H1 (cell line): ENCODE data around the gene CRY1. TPM values are rescaled to one million over a fixed set of nuclear protein-coding genes. Genes with fewer than 3 reads are reported as not detected.

Source experiments
- CTCF ChIA-PET: fragments of 300-600 bp; sonication (Branson Sonifier 250); formaldehyde crosslinking; loops from one replicate; lab custom pipeline; 2021; ENCODE audit not compliant: partially characterized antibody; lab: Charles Lee
- POLR2A ChIA-PET: fragments of 300-600 bp; sonication (Branson Sonifier 250); formaldehyde crosslinking; loops from one replicate; lab custom pipeline; 2021; ENCODE audit warnings: inconsistent platforms; ENCODE audit not compliant: partially characterized antibody; lab: Charles Lee
- DNase-seq, 2 experiments: peaks; one replicate each; pipeline versions ENCODE4 v3.0.0 to v3.0.0-alpha.2; 2010 to 2022; ENCODE audit warnings: low spot score in 2 of 2, low read depth in 1 of 2, mixed read lengths in 1 of 2
- FAIRE-seq: peaks from 2 replicates; lab custom pipeline; 2011; peaks lifted over from hg19 to GRCh38; lab: Jason Lieb, UNC
- H2AFZ ChIP-seq: 2 replicates; pipeline ENCODE4 v1.8.1; 2012; ENCODE audit warnings: low read length, inconsistent platforms
- H2AK5ac ChIP-seq: 2 replicates; pipeline ENCODE4 v1.6.1; 2013; ENCODE audit warnings: low read depth, low read length
- H2BK120ac ChIP-seq: replicated peaks from 2 replicates; pipeline ENCODE3; 2013; ENCODE audit warnings: low read depth, low read length, inconsistent platforms
- H2BK12ac ChIP-seq: 2 replicates; pipeline ENCODE4 v1.6.1; 2013; ENCODE audit warnings: low read depth, low read length
- H2BK15ac ChIP-seq: 2 replicates; pipeline ENCODE4 v1.6.1; 2013; ENCODE audit warnings: low read length
- H2BK20ac ChIP-seq: 2 replicates; pipeline ENCODE4 v1.6.1; 2013; ENCODE audit warnings: low read length
- H2BK5ac ChIP-seq: 2 replicates; pipeline ENCODE4 v1.6.1; 2013; ENCODE audit warnings: low read depth, low read length
- H3K14ac ChIP-seq: 2 replicates; pipeline ENCODE4 v1.6.1; 2013; ENCODE audit warnings: inconsistent platforms; ENCODE audit not compliant: insufficient read length
- H3K18ac ChIP-seq: 2 replicates; pipeline ENCODE4 v1.6.1; 2013; ENCODE audit warnings: low read length; ENCODE audit errors: extremely low read depth
- H3K23ac ChIP-seq: 2 replicates; pipeline ENCODE4 v1.6.1; 2013; ENCODE audit warnings: inconsistent platforms; ENCODE audit not compliant: insufficient read length
- H3K23me2 ChIP-seq: 2 replicates; pipeline ENCODE4 v1.6.1; 2013; ENCODE audit warnings: low read depth, low read length
- H3K27ac ChIP-seq: 2 replicates; pipeline ENCODE4 v1.6.1; 2011; ENCODE audit warnings: low read depth, low read length, inconsistent platforms
- H3K27me3 ChIP-seq, 4 experiments: replicated peaks in 1 of 4; 1 replicate in 1 of 4; 2 replicates in 3 of 4; pipeline versions ENCODE4 v1.6.1 to v1.8.1; 2011 to 2013; ENCODE audit warnings: low read length in 3 of 4, mild to moderate bottlenecking in 3 of 4, inconsistent platforms in 2 of 4, mixed read lengths in 2 of 4, moderate library complexity in 1 of 4; ENCODE audit not compliant: control insufficient read depth in 3 of 4, insufficient read depth in 3 of 4; ENCODE audit errors: extremely low read depth in 1 of 4
- H3K36me3 ChIP-seq, 4 experiments: 2 replicates each; pipeline versions ENCODE4 v1.6.1 to v1.8.1; 2011 to 2013; ENCODE audit warnings: mild to moderate bottlenecking in 4 of 4, low read length in 3 of 4, moderate library complexity in 2 of 4, control low read depth in 1 of 4, inconsistent platforms in 1 of 4; ENCODE audit not compliant: insufficient read depth in 4 of 4, control insufficient read depth in 2 of 4
- H3K4ac ChIP-seq: replicated peaks from 2 replicates; pipeline ENCODE3; 2013; ENCODE audit warnings: low read length, low read depth, mixed read lengths, inconsistent platforms; ENCODE audit not compliant: insufficient read length
- H3K4me1 ChIP-seq, 4 experiments: replicated peaks in 1 of 4; 1 replicate in 1 of 4; 2 replicates in 3 of 4; pipeline versions ENCODE4 v1.6.1 to v1.8.1; 2011 to 2013; ENCODE audit warnings: low read length in 3 of 4, inconsistent platforms in 2 of 4, mixed read lengths in 1 of 4; ENCODE audit not compliant: insufficient read depth in 4 of 4, control insufficient read depth in 3 of 4
- H3K4me2 ChIP-seq, 2 experiments: 2 replicates each; pipeline versions ENCODE4 v1.6.1 to v1.8.1; 2011 to 2013; ENCODE audit warnings: low read depth in 2 of 2, low read length in 2 of 2, control low read depth in 1 of 2, inconsistent platforms in 1 of 2, mild to moderate bottlenecking in 1 of 2; ENCODE audit not compliant: insufficient read depth in 1 of 2
- H3K4me3 ChIP-seq, 4 experiments: fragments of 200-600, 300-600 bp in 1 of 4; sonication (generic), shearing (Covaris generic), sonication (Bioruptor Twin) in 1 of 4; 2 replicates each; pipeline versions ENCODE4 v1.5.1 to v1.8.1; 2011 to 2016; ENCODE audit warnings: low read length in 4 of 4, low read depth in 3 of 4, control low read depth in 2 of 4, inconsistent platforms in 2 of 4, mild to moderate bottlenecking in 2 of 4, mixed read lengths in 1 of 4, moderate library complexity in 1 of 4; ENCODE audit not compliant: insufficient read depth in 2 of 4; ENCODE audit errors: extremely low read depth in 1 of 4
- H3K56ac ChIP-seq: replicated peaks from 2 replicates; pipeline ENCODE3; 2013; ENCODE audit warnings: low read depth, mild to moderate bottlenecking, mixed read lengths, low read length, inconsistent platforms; ENCODE audit not compliant: insufficient read length
- H3K79me1 ChIP-seq: 2 replicates; pipeline ENCODE4 v1.6.1; 2013; ENCODE audit warnings: low read depth, low read length, control low read depth
- H3K79me2 ChIP-seq, 2 experiments: 2 replicates each; pipeline versions ENCODE4 v1.6.1 to v1.8.1; 2012 to 2013; ENCODE audit warnings: low read length in 2 of 2, mild to moderate bottlenecking in 2 of 2, inconsistent platforms in 1 of 2; ENCODE audit not compliant: insufficient read depth in 2 of 2, control insufficient read depth in 1 of 2
- H3K9ac ChIP-seq, 4 experiments: replicated peaks in 1 of 4; 1 replicate in 1 of 4; 2 replicates in 3 of 4; pipeline versions ENCODE4 v1.6.1 to v1.8.1; 2011 to 2013; ENCODE audit warnings: low read depth in 3 of 4, low read length in 3 of 4, control low read depth in 2 of 4, mild to moderate bottlenecking in 2 of 4, moderate library complexity in 2 of 4, inconsistent platforms in 1 of 4; ENCODE audit errors: extremely low read depth in 1 of 4
- H3K9me3 ChIP-seq, 2 experiments: 2 replicates each; pipeline versions ENCODE4 v1.6.1 to v1.8.1; 2012 to 2013; ENCODE audit warnings: mild to moderate bottlenecking in 2 of 2, moderate library complexity in 2 of 2, control low read depth in 1 of 2, inconsistent platforms in 1 of 2, low read depth in 1 of 2, low read length in 1 of 2, mixed read lengths in 1 of 2; ENCODE audit not compliant: insufficient read depth in 2 of 2
- H4K20me1 ChIP-seq, 2 experiments: replicated peaks in 1 of 2; 2 replicates each; pipeline versions ENCODE3 to v1.8.1; 2011 to 2013; ENCODE audit warnings: inconsistent platforms in 2 of 2, low read length in 2 of 2, mild to moderate bottlenecking in 1 of 2; ENCODE audit not compliant: insufficient read depth in 2 of 2, control insufficient read depth in 1 of 2
- H4K5ac ChIP-seq: 2 replicates; pipeline ENCODE4 v1.6.1; 2013; ENCODE audit warnings: low read length, low read depth, mixed read lengths, inconsistent platforms; ENCODE audit not compliant: insufficient read length
- H4K8ac ChIP-seq: 2 replicates; pipeline ENCODE4 v1.8.0; 2013; ENCODE audit warnings: mild to moderate bottlenecking, moderate library complexity, low read length, inconsistent platforms; ENCODE audit not compliant: insufficient read depth; ENCODE audit errors: extremely low read depth
- H4K91ac ChIP-seq: replicated peaks from 2 replicates; pipeline ENCODE3; 2013; ENCODE audit warnings: low read length, mixed read lengths, inconsistent platforms; ENCODE audit not compliant: insufficient read length
- BACH1 ChIP-seq: IDR thresholded peaks from 2 replicates; pipeline ENCODE4 v1.6.1; 2012; ENCODE audit warnings: low read length, improper control_type of control experiment
- BRCA1 ChIP-seq: IDR thresholded peaks from 2 replicates; pipeline ENCODE4 v1.6.1; 2012; ENCODE audit warnings: low read depth, low read length, improper control_type of control experiment
- EGR1 ChIP-seq: IDR thresholded peaks from 2 replicates; pipeline ENCODE4 v1.6.1; 2011; ENCODE audit warnings: low read depth, low read length, borderline replicate concordance
- EP300 ChIP-seq, 2 experiments: IDR thresholded peaks; 1 replicate in 1 of 2; 2 replicates in 1 of 2; pipeline ENCODE4 v1.6.1; 2011 to 2012; ENCODE audit warnings: low read depth in 2 of 2, low read length in 2 of 2, mild to moderate bottlenecking in 2 of 2, borderline replicate concordance in 1 of 2, inconsistent platforms in 1 of 2, moderate library complexity in 1 of 2
- HDAC2 ChIP-seq, 2 experiments: fragments of 300-600 bp in 1 of 2; sonication (generic) in 1 of 2; IDR thresholded peaks; 2 replicates each; pipeline ENCODE4 v1.6.1; 2011 to 2012; ENCODE audit warnings: low read depth in 2 of 2, low read length in 2 of 2, mild to moderate bottlenecking in 2 of 2, moderate library complexity in 2 of 2, borderline replicate concordance in 1 of 2, inconsistent platforms in 1 of 2
- KDM5A ChIP-seq: fragments of 200-600 bp; IDR thresholded peaks from 2 replicates; pipeline ENCODE4 v1.7.1; 2012; ENCODE audit warnings: mild to moderate bottlenecking, low read length, inconsistent platforms, mixed read lengths
- MAX ChIP-seq: IDR thresholded peaks from 2 replicates; pipeline ENCODE4 v1.6.1; 2012; ENCODE audit warnings: inconsistent platforms
- POLR2A ChIP-seq, 2 experiments: IDR thresholded peaks; 1 replicate in 1 of 2; 2 replicates in 1 of 2; pipeline ENCODE4 v1.6.1; 2011; ENCODE audit warnings: low read depth in 2 of 2, low read length in 2 of 2, mild to moderate bottlenecking in 2 of 2; ENCODE audit errors: control extremely low read depth in 1 of 2
- SIX5 ChIP-seq: IDR thresholded peaks from 2 replicates; pipeline ENCODE4 v1.6.1; 2011; ENCODE audit warnings: mild to moderate bottlenecking, low read depth, low read length
- SP2 ChIP-seq: IDR thresholded peaks from 2 replicates; pipeline ENCODE4 v1.6.1; 2012; ENCODE audit warnings: mild to moderate bottlenecking, low read length, inconsistent platforms
- TEAD4 ChIP-seq: IDR thresholded peaks from 2 replicates; pipeline ENCODE4 v1.6.1; 2012; ENCODE audit warnings: low read depth, low read length, inconsistent platforms, mixed read lengths
- WGBS, 2 experiments: shearing (Covaris generic) in 1 of 2; methylation state at CpG; one replicate each; pipeline versions ENCODE4 v1.1.6 to v1.1.7; 2013 to 2015; ENCODE audit warnings: low lambda C conversion rate in 2 of 2, mixed read lengths in 2 of 2, inconsistent platforms in 1 of 2, low coverage in 1 of 2, missing lambda C conversion rate in 1 of 2; ENCODE audit not compliant: insufficient replicate concordance in 2 of 2, insufficient coverage in 1 of 2, insufficient read length in 1 of 2; ENCODE audit errors: extremely low coverage in 1 of 2, missing lambda C conversion rate in 1 of 2; 5-methylcytosine and 5-hydroxymethylcytosine counted together
- polyA plus RNA-seq, 7 experiments: library from polyadenylated mRNA; depleted of rRNA in 3 of 7; stranded (reverse) in 5 of 7; unstranded in 2 of 7; fragments of >200 nt in 5 of 7; fragments of 200-250 nt in 2 of 7; gene quantifications; 1 replicate in 5 of 7; 2 replicates in 1 of 7; 4 replicates in 1 of 7; pipeline versions ENCODE4 v1.2.1 to v1.2.3, GENCODE V29; 2011 to 2013; ENCODE audit warnings: missing spikeins in 2 of 7, mixed read lengths in 2 of 7
- total RNA-seq: library from RNA; stranded (reverse); fragmentation: NEBNext Ultra II Directional; extraction: Animal tissue kit (Norgen Biotek cat#: 25700); gene quantifications from 2 replicates; pipeline ENCODE4 v1.2.1, GENCODE V29; 2021

CRY1 gene
- total and polyA plus RNA-seq, 2 of the 8 experiments (the other 6 are each of a cell fraction or from before 2014, with no cell fraction given), result 13.6 to 25.1 TPM

DNA sequence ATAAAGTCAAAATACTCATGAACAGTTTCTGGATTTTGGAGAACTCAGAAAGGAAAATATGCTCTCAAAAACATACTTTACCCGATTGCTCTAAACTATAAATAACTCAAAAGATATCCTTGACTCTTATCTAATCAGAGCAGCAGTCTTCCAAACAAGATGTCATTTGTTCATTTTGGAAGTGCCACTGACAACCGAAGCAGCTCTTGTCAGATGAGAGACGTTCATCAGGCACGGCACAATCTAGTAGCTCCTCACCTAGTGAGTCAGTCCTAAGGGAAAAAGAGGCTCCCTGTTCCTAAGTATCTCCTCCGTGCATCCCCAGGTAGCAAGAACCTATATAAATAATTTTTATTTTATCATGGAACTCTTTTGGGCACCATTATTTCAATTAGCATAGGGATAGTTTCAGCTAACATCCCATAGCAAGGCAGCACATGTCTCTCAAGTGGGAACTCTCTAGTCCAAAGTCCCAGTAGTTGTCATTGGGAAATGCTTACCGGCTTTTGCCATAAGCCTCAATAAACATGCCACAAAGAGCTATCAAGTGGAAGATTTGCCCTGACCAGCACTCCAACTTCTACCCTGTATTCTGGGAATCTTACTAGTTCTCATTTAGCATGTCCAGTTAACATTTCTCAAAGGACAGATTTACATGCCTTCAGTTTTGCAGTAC lies 151.7 kb downstream of the CRY1 start:
- H3K18ac ChIP-seq, result no peak overlapping the region
- H3K27me3 ChIP-seq, result no peaks in the 10 kb centered on the region
- no peak overlapping the region for H4K91ac ChIP-seq
- H4K20me1 ChIP-seq, result no peaks in the 10 kb centered on the region
- POLR2A ChIA-PET, result interaction anchor here (1.1 kb wide), 1 partner anchor 9 kb away, joined by 3 read pairs; no protein-coding TSS in a partner anchor
- H4K5ac ChIP-seq, result no peak overlapping the region
- no peak overlapping the region for H2BK20ac ChIP-seq
- H3K4ac ChIP-seq, result no peak overlapping the region
- no peak overlapping the region for H4K8ac ChIP-seq
- no peak overlapping the region for H2AK5ac ChIP-seq
- H3K9me3 ChIP-seq, result peaks cover 21 to 22% of the 10 kb centered on the region in 2 experiments
- 88% methylated on average over 6 of the region's 6 CpGs; no CpG with 5 or more reads in 1 of the 2 experiments for WGBS, 2 experiments
- H2BK5ac ChIP-seq, result no peak overlapping the region
- H2BK12ac ChIP-seq, result no peak overlapping the region
- H3K4me3 ChIP-seq, result no peak overlapping the region
- no peaks in the 10 kb centered on the region for H3K4me1 ChIP-seq
- H2BK120ac ChIP-seq, result no peak overlapping the region
- H2BK15ac ChIP-seq, result no peak overlapping the region
- CTCF ChIA-PET, result no interaction called here
- no peak overlapping the region for H3K27ac ChIP-seq
- H3K14ac ChIP-seq, result no peak overlapping the region
- H3K23me2 ChIP-seq, result no peaks in the 10 kb centered on the region; the same call in 1 of the 2 replicates
- no peak for FAIRE-seq
- no peak overlapping the region for H3K23ac ChIP-seq
- H3K36me3 ChIP-seq, result no peaks in the 10 kb centered on the region
- no peak overlapping the region for H3K56ac ChIP-seq
- H3K4me2 ChIP-seq, result no peak overlapping the region
- no peak for DNase-seq
- no peak overlapping the region for H2AFZ ChIP-seq
- H3K79me2 ChIP-seq, result no peaks in the 10 kb centered on the region
- no peak overlapping the region for H3K9ac ChIP-seq
- H3K79me1 ChIP-seq, result no peaks in the 10 kb centered on the region
- TF ChIP-seq MAX (no peak), BRCA1 (no peak), EP300 (IDR thresholded peaks at IDR 0.05; ENCODE audit: borderline replicate concordance in 1 of 2, low read depth in 2 of 2, low read length in 2 of 2) (no peak), BACH1 (no peak), SP2 (no peak), HDAC2 (IDR thresholded peaks at IDR 0.05; ENCODE audit: borderline replicate concordance in 1 of 2, low read depth in 2 of 2, low read length in 2 of 2) (no peak), TEAD4 (no peak), SIX5 (no peak), KDM5A (no peak), POLR2A (IDR thresholded peaks at IDR 0.05; ENCODE audit: control extremely low read depth in 1 of 2, low read depth in 2 of 2, low read length in 2 of 2) (no peak), EGR1 (no peak)
